ENCODE measurements around the gene PRKD2. TPM values are rescaled to one million over a fixed set of nuclear protein-coding genes. Genes with fewer than 3 reads are reported as not detected.

PRKD2 gene
- total RNA-seq, 3 donors from 2014 or later: 52.5 to 70.5 (median 62.9) TPM

DNA sequence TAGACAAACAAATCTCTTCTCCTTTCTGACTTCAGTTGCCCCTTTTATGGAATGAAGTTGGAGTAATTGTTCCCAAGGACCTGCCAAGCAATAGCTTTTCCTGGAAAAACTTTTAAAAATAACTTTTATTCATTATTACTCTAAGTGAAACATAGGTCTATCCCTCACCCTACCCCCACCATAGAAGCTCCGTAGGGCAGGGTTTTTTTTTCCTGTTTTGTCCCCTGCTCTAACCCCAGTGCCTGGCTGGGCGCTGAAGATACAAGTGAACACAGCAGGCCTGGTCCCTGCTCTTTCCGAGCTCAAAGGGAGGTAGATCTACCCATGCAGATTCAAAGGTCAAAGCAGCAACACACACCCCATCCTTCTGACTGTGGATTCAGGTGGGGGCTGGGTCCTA is 72.2 kb downstream of the PRKD2 start:
- intact Hi-C loops (cut with DNase I, micrococcal nuclease): no loop called here
- H3K4me3 ChIP-seq: no peak overlapping the region
- TF ChIP-seq, protein P1, sequence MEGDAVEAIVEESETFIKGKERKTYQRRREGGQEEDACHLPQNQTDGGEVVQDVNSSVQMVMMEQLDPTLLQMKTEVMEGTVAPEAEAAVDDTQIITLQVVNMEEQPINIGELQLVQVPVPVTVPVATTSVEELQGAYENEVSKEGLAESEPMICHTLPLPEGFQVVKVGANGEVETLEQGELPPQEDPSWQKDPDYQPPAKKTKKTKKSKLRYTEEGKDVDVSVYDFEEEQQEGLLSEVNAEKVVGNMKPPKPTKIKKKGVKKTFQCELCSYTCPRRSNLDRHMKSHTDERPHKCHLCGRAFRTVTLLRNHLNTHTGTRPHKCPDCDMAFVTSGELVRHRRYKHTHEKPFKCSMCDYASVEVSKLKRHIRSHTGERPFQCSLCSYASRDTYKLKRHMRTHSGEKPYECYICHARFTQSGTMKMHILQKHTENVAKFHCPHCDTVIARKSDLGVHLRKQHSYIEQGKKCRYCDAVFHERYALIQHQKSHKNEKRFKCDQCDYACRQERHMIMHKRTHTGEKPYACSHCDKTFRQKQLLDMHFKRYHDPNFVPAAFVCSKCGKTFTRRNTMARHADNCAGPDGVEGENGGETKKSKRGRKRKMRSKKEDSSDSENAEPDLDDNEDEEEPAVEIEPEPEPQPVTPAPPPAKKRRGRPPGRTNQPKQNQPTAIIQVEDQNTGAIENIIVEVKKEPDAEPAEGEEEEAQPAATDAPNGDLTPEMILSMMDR (IDR thresholded peaks at IDR 0.05): no peak
- ATAC-seq: no peak
- no peak for DNase-seq
- no peaks in the 10 kb centered on the region for H3K9me3 ChIP-seq
- H3K36me3 ChIP-seq (ENCODE audit: low read depth): no peaks in the 10 kb centered on the region
- peaks cover 4% of the 10 kb centered on the region for H3K4me1 ChIP-seq (ENCODE audit: low read depth)

DNA sequence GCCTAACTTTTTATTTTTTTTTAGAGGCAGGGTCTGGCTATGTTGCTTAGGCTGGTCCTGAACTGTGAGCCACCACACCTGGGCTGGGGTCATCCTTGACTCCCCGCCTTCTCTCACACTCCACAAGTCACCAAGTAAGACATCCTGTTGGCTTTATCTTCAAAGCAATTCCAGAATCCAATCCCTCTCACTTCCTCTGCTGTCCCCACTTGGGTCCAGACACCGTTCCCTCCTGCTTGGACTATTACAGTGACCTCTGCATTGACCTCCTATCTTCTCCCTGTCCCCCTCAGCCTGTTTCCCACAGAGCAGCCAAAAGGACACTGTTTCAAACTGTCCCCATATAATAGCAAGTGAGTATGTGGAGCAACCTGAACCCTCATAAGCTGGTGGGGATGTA is 76.3 kb downstream of the PRKD2 start:
- Histone ChIP-seq H3K9me3 (no peaks in the 10 kb centered on the region), H3K4me1 (ENCODE audit: low read depth) (peaks cover 4% of the 10 kb centered on the region), H3K4me3 (no peak overlapping the region), H3K36me3 (ENCODE audit: low read depth) (no peaks in the 10 kb centered on the region)
- ATAC-seq (no peak), DNase-seq (no peak)
- TF ChIP-seq, protein P1 (IDR thresholded peaks at IDR 0.05): no peak
- intact Hi-C loops (cut with DNase I, micrococcal nuclease): no loop called here

DNA sequence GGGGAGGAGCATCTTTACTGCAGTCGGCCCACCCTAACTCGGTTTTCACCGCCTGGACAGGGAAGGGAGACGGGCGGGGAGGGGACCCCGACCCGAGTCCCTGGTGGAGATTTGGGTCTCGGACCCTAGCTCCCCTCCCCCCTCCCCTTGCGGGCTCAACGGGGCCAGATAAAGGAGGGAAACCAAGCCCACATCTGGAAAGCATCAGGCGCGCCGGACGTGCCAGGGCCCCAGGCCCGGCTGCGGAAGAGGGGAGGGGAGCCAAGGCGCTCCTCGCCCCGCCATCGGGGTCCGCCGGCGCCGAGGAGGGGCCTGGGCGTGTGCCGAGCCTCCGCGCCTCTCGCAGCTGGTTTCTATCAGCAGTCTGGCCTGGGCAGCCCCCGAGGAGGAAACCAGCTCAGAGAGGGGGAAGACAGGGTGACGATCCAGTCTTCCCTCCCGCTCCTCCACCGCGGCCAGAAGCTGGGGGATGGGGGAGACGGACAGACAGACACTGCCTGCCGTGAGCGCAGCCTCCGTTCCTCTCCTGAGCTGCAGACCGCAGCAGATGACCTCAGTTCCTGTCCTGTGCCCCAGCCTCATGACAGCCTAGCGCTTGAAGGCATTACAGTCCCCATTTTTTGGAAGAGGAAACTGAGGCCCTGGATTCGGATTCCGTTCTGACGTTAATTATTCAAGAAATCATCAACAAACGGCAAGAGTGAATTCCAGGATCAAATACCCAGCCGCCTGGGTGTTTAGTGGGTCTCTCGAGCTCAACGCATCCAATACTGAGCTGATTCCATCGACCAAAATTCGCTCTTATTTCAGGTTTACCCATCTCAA is 77.3 kb downstream of the PRKD2 start:
- no peaks in the 10 kb centered on the region for H3K36me3 ChIP-seq (ENCODE audit: low read depth)
- H3K4me3 ChIP-seq: no peak overlapping the region
- no peaks in the 10 kb centered on the region for H3K9me3 ChIP-seq
- peaks cover 4% of the 10 kb centered on the region for H3K4me1 ChIP-seq (ENCODE audit: low read depth)
- intact Hi-C loops (cut with DNase I, micrococcal nuclease): no loop called here
- TF ChIP-seq, protein P1 (IDR thresholded peaks at IDR 0.05): no peak
- DNase-seq: peak; percentile 46 to 75 (median 65)
- ATAC-seq: peak; percentile 19

DNA sequence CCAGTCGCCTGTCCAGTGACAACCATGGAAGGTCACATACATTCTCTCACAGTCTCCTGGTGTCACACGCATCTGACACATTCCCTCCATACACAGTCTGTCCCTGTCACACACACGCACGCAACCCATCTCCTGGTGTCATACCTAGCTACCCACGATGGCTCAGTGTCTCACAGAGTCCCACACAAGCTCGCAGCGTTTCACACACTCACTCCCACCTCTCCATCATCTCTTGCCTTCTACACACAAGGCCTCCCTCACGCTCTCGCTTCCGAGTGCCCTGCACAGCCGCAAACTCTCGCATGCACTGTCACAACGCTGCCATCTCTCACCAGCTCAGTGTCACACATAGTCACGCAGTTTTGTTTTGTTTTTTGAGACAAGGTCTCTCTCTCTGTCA is 79.7 kb downstream of the PRKD2 start:
- TF ChIP-seq, protein P1 (IDR thresholded peaks at IDR 0.05): no peak
- peaks cover 13% of the 10 kb centered on the region for H3K4me1 ChIP-seq (ENCODE audit: low read depth)

DNA sequence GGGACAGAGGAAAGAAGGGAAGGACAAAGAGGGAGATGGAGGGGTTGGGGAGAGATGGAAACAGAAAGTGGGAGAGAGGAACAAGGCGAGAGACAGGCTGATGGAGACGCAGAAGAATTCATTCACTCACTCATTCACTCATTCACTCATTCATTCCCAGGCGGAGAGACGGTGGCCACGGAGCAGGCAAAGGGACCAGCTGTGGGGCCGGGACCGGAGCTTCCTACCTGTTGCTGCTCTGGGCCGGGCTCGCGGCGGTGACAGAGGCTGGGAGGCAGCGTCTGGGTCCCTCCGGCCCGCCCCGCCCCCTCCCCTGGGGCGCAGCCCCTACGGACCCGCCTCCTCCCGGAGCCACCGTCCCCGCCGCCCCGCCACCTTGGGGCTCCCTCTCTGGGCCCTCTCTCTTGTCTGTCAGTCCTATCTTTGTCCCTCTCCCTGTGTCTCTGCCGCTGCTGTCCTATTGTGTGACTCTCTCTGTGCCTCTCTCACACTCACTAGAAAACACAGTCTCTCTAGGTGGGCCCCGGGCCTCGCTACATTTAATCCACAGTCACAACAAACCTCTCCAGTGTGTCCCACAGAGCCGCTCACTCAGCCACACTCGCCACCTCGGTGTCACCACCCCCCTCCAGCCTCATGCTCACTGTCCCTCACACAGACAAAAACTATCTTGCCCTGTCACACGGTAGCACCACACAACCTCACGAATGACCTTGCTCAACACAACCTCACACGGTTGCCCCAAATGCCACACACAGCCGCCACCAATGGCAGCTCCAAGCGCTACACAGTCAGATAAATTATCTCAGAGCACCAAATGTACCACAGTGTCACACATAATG is 80.8 kb downstream of the PRKD2 start, which contains the start of gene GNG8:
Gene GNG8, minus strand, starts transcription at position 283 of the 842 bp plus-strand sequence. CDS start 1,520 bp downstream, outside the sequence.
- peaks cover 13% of the 10 kb centered on the region for H3K4me1 ChIP-seq (ENCODE audit: low read depth)
- H3K36me3 ChIP-seq (ENCODE audit: low read depth): no peaks in the 10 kb centered on the region
- H3K4me3 ChIP-seq: no peak within 1 kb of the TSS
- no peak for ATAC-seq
- TF ChIP-seq, protein P1 (IDR thresholded peaks at IDR 0.05): no peak
- intact Hi-C loops (cut with DNase I, micrococcal nuclease): no loop called here
- no peaks in the 10 kb centered on the region for H3K9me3 ChIP-seq
- DNase-seq: no peak

More for the DNA sequence above, 79.7 kb downstream of the PRKD2 start:
- ATAC-seq: no peak
- Histone ChIP-seq H3K4me3 (no peak overlapping the region), H3K36me3 (ENCODE audit: low read depth) (no peaks in the 10 kb centered on the region), H3K9me3 (no peaks in the 10 kb centered on the region)
- no peak for DNase-seq
- intact Hi-C loops (cut with DNase I, micrococcal nuclease): no loop called here

All from mucosa of descending colon (tissue), 3 donors.